OCI-LY1 (cell line): Measurements from ENCODE around the gene NFIA.
"Not testable (repeated sequence)": the region's sequence is repeated elsewhere in the genome, so short reads cannot be mapped to it uniquely, and the experiment has no call there.

ENCODE experiments used
- H2AFZ ChIP-seq: fragments of 200-600 bp; sonication (generic), shearing (Covaris generic); 2 replicates; pipeline ENCODE4 v1.6.0; 2014; ENCODE audit warnings: antibody characterized with exemption, mild to moderate bottlenecking, low read length
- H3F3A ChIP-seq: fragments of 200-600 bp; sonication (generic), shearing (Covaris generic); 2 replicates; pipeline ENCODE4 v1.6.0; 2014; ENCODE audit warnings: mild to moderate bottlenecking, antibody characterized with exemption, low read length, moderate library complexity; ENCODE audit not compliant: insufficient read depth
- H3K27ac ChIP-seq: fragments of 200-600 bp; sonication (generic); 2 replicates; pipeline ENCODE4 v1.5.1; 2014; ENCODE audit warnings: low read length, mixed run types, mild to moderate bottlenecking, low read depth; ENCODE audit not compliant: poor library complexity, severe bottlenecking
- H3K27me3 ChIP-seq: fragments of 200-600 bp; sonication (generic); 2 replicates; pipeline ENCODE4 v1.6.0; 2014; ENCODE audit warnings: antibody characterized with exemption, mild to moderate bottlenecking, low read length, moderate library complexity; ENCODE audit not compliant: insufficient read depth
- H3K36me3 ChIP-seq: fragments of 200-600 bp; sonication (generic); 2 replicates; pipeline ENCODE4 v1.6.1; 2014; ENCODE audit warnings: mild to moderate bottlenecking, antibody characterized with exemption, low read length, moderate library complexity, mixed read lengths; ENCODE audit not compliant: insufficient read depth
- H3K4me1 ChIP-seq: fragments of 200-600 bp; sonication (generic); 2 replicates; pipeline ENCODE4 v1.5.1; 2014; ENCODE audit warnings: mild to moderate bottlenecking, low read length, moderate library complexity; ENCODE audit not compliant: insufficient read depth, severe bottlenecking
- H3K4me2 ChIP-seq: fragments of 200-600 bp; sonication (generic), shearing (Covaris generic); 2 replicates; pipeline ENCODE4 v1.6.1; 2014; ENCODE audit warnings: low read length
- H3K4me3 ChIP-seq: fragments of 200-600 bp; sonication (generic); 2 replicates; pipeline ENCODE4 v1.5.1; 2014; ENCODE audit warnings: low read length, low read depth, mild to moderate bottlenecking, mixed read lengths; ENCODE audit not compliant: poor library complexity, severe bottlenecking
- H3K79me2 ChIP-seq: fragments of 200-600 bp; shearing (Covaris generic); 2 replicates; pipeline ENCODE4 v1.6.1; 2016; ENCODE audit warnings: mixed run types, low read length, mixed read lengths; ENCODE audit not compliant: insufficient read depth
- H3K9ac ChIP-seq: fragments of 200-600 bp; sonication (generic), shearing (Covaris generic); 2 replicates; pipeline ENCODE4 v1.6.1; 2014; ENCODE audit warnings: mild to moderate bottlenecking, low read length, mixed read lengths
- H3K9me2 ChIP-seq: fragments of 200-600 bp; sonication (generic), shearing (Covaris generic); 2 replicates; pipeline ENCODE4 v1.6.1; 2014; ENCODE audit warnings: low read depth, mild to moderate bottlenecking, low read length, mixed read lengths
- H3K9me3 ChIP-seq: fragments of 200-600 bp; shearing (Covaris generic); 2 replicates; pipeline ENCODE4 v1.6.1; 2014; ENCODE audit warnings: low read length, mixed read lengths
- H4K20me1 ChIP-seq: fragments of 200-600 bp; sonication (generic), shearing (Covaris generic); 2 replicates; pipeline ENCODE4 v1.6.0; 2016; ENCODE audit warnings: mild to moderate bottlenecking, low read length; ENCODE audit not compliant: insufficient read depth
- CTCF ChIP-seq: fragments of 200-600 bp; sonication (generic), shearing (Covaris generic); IDR thresholded peaks from 2 replicates; pipeline ENCODE4 v1.5.1; 2017; ENCODE audit warnings: mild to moderate bottlenecking, antibody characterized with exemption, low read length, moderate library complexity, mixed read lengths
- EZH2 ChIP-seq: fragments of 200-600 bp; sonication (generic), shearing (Covaris generic); IDR thresholded peaks from 2 replicates; pipeline ENCODE4 v1.8.0; 2017; ENCODE audit warnings: borderline replicate concordance, mixed run types, mild to moderate bottlenecking, antibody characterized with exemption, low read length, moderate library complexity, mixed read lengths

The NFIA gene

GRCh38 chr1:61124696-61125095, 42.3 kb downstream of the NFIA start:
- Histone ChIP-seq H3K4me1 (peaks cover 17% of the 10 kb centered on the region), H3K36me3 (peaks cover 3% of the 10 kb centered on the region; the same call in 1 of the 2 replicates), H3K9ac (no peak overlapping the region), H3F3A (no peaks in the 10 kb centered on the region), H3K9me3 (no peaks in the 10 kb centered on the region), H3K27ac (no peak overlapping the region), H3K9me2 (no peaks in the 10 kb centered on the region), H3K4me2 (no peak overlapping the region), H3K4me3 (no peak overlapping the region), H2AFZ (no peak overlapping the region), H4K20me1 (no peaks in the 10 kb centered on the region; the same call in 1 of the 2 replicates), H3K27me3 (no peaks in the 10 kb centered on the region), H3K79me2 (peaks cover 5% of the 10 kb centered on the region)
- TF ChIP-seq CTCF (no peak), EZH2 (no peak)

- TF ChIP-seq CTCF (no peak), EZH2 (no peak)
- peaks cover 3% of the 10 kb centered on the region; the same call in 1 of the 2 replicates for H3K36me3 ChIP-seq
- H2AFZ ChIP-seq = no peak overlapping the region
- no peaks in the 10 kb centered on the region for H3K27me3 ChIP-seq
- H3K4me3 ChIP-seq = no peak overlapping the region
- H3K4me1 ChIP-seq = peaks cover 20% of the 10 kb centered on the region
- H3K9ac ChIP-seq = no peak overlapping the region
- H3K27ac ChIP-seq = no peak overlapping the region
- H3K9me3 ChIP-seq = no peaks in the 10 kb centered on the region
- no peak overlapping the region for H3K4me2 ChIP-seq
- no peaks in the 10 kb centered on the region; the same call in 1 of the 2 replicates for H4K20me1 ChIP-seq
- peaks cover 5% of the 10 kb centered on the region; the same call in 1 of the 2 replicates for H3K79me2 ChIP-seq
- H3K9me2 ChIP-seq = no peaks in the 10 kb centered on the region
- no peaks in the 10 kb centered on the region for H3F3A ChIP-seq
Measured at GRCh38 chr1:61125263-61125662, 42.9 kb downstream of the NFIA start.

GRCh38 chr1:61125895-61126294, 43.5 kb downstream of the NFIA start:
- no peak overlapping the region for H3K27ac ChIP-seq
- TF ChIP-seq CTCF = no peak
- no peak for TF ChIP-seq EZH2

GRCh38 chr1:61126843-61127242, 44.5 kb downstream of the NFIA start:
- H3K27me3 ChIP-seq, H3K79me2 ChIP-seq: not testable (repeated sequence)
- H3K4me1 ChIP-seq = peaks cover 29% of the 10 kb centered on the region

More at GRCh38 chr1:61125895-61126294, 43.5 kb downstream of the NFIA start:
- Histone ChIP-seq H3K9me2 (no peaks in the 10 kb centered on the region), H3K9me3 (no peaks in the 10 kb centered on the region), H3K4me3 (no peak overlapping the region), H3K36me3 (peaks cover 3% of the 10 kb centered on the region; the same call in 1 of the 2 replicates), H4K20me1 (no peaks in the 10 kb centered on the region; the same call in 1 of the 2 replicates), H2AFZ (no peak overlapping the region), H3F3A (no peaks in the 10 kb centered on the region), H3K79me2 (peaks cover 1% of the 10 kb centered on the region; the same call in 1 of the 2 replicates), H3K9ac (no peak overlapping the region), H3K27me3 (no peaks in the 10 kb centered on the region), H3K4me1 (peaks cover 20% of the 10 kb centered on the region), H3K4me2 (no peak overlapping the region)

More at GRCh38 chr1:61126843-61127242, 44.5 kb downstream of the NFIA start:
- H3K36me3 ChIP-seq, H4K20me1 ChIP-seq, H3K9me2 ChIP-seq, H3K4me3 ChIP-seq, H3K4me2 ChIP-seq, H2AFZ ChIP-seq, H3K27ac ChIP-seq, H3K9me3 ChIP-seq, H3F3A ChIP-seq, H3K9ac ChIP-seq: not testable (repeated sequence)
